Measurements from ENCODE around the gene MDK. TPM values are rescaled to one million over a fixed set of nuclear protein-coding genes. Genes with fewer than 3 reads are reported as not detected.
"Not testable (repeated sequence)": the region's sequence is repeated elsewhere in the genome, so short reads cannot be mapped to it uniquely, and the experiment has no call there.

The MDK gene
- total and polyA plus RNA-seq, 2 experiments from 2014 or later: 3,396 to 4,339 TPM

DNA sequence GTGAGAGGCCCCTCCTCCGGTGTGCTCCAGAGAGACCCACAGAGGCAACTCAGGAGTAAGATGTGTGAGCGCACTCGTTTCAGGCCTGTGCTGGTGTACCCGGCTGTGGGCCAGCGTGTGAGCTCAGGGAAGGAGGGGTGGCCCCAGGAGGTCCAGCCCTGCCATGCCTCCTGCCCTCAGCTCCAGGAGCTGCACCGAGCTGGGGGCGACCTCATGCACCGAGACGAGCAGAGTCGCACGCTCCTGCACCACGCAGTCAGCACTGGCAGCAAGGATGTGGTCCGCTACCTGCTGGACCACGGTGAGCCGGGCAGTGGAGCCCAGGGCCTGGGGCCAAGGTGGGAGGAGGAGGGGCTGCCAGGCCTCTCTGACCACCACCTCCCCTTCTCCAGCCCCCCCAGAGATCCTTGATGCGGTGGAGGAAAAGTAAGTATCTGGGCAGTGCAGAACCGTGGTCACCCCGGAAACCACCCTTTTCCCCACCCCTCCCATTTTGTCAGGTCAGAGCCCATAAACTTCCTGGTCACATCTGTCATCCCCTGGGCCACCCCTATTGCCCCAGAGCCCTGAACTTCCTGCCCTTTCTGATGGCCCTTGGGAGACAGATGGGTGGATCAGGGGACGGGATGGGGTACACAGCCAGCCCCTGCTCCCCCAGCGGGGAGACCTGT, 2.5 kb upstream of the MDK start:
- peaks cover 8% of the 10 kb centered on the region for H3K4me1 ChIP-seq (ENCODE audit: low read depth)
- no peaks in the 10 kb centered on the region for H3K27me3 ChIP-seq
- TF ChIP-seq CTCF (IDR thresholded peaks at IDR 0.05; ENCODE audit: low read depth, low read length): no peak
- H3K4me3 ChIP-seq: no peak overlapping the region
- DNase-seq (ENCODE audit: low read depth in 1 of 2, low spot score in 1 of 2): no peak
- H3K27ac ChIP-seq: peak overlapping the region; percentile 98
- H3K36me3 ChIP-seq: peaks cover 7% of the 10 kb centered on the region
- no peaks in the 10 kb centered on the region for H3K9me3 ChIP-seq (ENCODE audit: low read depth)

DNA sequence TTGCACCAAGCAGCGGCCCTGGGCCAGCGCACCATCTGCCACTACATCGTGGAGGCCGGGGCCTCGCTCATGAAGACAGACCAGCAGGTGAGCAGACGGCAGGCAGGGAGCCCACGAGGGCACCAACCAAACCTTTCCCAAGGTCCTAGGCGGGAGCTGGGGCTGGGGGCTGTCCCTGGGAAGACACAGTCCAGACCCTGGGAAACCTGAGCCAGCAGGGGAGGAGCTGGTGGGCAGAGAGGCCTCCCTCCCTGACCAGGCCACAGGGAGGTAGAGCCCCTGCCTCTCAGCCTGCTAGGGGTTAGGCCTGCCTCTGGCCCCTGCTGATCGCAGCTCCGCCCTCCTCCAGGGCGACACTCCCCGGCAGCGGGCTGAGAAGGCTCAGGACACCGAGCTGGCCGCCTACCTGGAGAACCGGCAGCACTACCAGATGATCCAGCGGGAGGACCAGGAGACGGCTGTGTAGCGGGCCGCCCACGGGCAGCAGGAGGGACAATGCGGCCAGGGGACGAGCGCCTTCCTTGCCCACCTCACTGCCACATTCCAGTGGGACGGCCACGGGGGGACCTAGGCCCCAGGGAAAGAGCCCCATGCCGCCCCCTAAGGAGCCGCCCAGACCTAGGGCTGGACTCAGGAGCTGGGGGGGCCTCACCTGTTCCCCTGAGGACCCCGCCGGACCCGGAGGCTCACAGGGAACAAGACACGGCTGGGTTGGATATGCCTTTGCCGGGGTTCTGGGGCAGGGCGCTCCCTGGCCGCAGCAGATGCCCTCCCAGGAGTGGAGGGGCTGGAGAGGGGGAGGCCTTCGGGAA, 1.8 kb upstream of the MDK start:
- DNase-seq (ENCODE audit: low read depth in 1 of 2, low spot score in 1 of 2): peak; percentile 5 to 97
- Histone ChIP-seq H3K27ac (peak overlapping the region; percentile 98), H3K4me3 (peak overlapping the region; percentile 63)
- not testable (repeated sequence) for H3K4me1 ChIP-seq (ENCODE audit: low read depth); H3K36me3 ChIP-seq; H3K27me3 ChIP-seq; H3K9me3 ChIP-seq (ENCODE audit: low read depth)

DNA sequence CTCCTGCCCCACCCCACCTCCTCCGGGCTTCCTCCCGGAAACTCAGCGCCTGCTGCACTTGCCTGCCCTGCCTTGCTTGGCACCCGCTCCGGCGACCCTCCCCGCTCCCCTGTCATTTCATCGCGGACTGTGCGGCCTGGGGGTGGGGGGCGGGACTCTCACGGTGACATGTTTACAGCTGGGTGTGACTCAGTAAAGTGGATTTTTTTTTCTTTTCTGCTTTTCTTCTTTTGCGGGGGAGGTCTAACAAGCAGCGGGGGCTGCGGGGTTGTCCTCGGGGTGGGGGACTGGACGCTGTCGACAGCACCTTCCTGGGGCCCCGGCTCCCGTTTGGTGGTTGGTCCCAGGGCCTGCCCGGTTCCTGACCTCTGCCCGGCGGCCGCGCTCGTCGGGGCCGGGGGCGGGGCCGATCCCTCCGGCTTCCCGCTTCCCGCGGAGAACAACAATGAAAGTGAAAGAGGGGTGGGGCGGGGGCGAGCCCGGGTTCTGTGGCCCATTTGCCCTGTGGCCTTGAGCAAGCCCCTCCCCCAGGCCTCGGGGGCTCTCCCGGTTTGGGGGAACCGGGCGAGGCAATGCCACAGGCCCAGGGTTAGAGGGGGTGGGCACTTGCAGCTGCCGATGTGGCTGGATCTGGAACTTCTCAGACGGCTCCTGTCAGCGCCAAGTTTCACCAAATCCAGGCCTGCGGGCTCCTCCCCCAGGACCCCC, 975 bp upstream of the MDK start:
- peak overlapping the region; percentile 98 for H3K27ac ChIP-seq
- TF ChIP-seq CTCF (IDR thresholded peaks at IDR 0.05; ENCODE audit: low read depth, low read length): no peak
- peaks cover 8% of the 10 kb centered on the region for H3K4me1 ChIP-seq (ENCODE audit: low read depth)
- H3K4me3 ChIP-seq: peak overlapping the region; percentile 63
- H3K27me3 ChIP-seq: no peaks in the 10 kb centered on the region
- peaks cover 7% of the 10 kb centered on the region for H3K36me3 ChIP-seq
- peak; percentile 71 to 93 for DNase-seq (ENCODE audit: low read depth in 1 of 2, low spot score in 1 of 2)
- H3K9me3 ChIP-seq (ENCODE audit: low read depth): no peaks in the 10 kb centered on the region

DNA sequence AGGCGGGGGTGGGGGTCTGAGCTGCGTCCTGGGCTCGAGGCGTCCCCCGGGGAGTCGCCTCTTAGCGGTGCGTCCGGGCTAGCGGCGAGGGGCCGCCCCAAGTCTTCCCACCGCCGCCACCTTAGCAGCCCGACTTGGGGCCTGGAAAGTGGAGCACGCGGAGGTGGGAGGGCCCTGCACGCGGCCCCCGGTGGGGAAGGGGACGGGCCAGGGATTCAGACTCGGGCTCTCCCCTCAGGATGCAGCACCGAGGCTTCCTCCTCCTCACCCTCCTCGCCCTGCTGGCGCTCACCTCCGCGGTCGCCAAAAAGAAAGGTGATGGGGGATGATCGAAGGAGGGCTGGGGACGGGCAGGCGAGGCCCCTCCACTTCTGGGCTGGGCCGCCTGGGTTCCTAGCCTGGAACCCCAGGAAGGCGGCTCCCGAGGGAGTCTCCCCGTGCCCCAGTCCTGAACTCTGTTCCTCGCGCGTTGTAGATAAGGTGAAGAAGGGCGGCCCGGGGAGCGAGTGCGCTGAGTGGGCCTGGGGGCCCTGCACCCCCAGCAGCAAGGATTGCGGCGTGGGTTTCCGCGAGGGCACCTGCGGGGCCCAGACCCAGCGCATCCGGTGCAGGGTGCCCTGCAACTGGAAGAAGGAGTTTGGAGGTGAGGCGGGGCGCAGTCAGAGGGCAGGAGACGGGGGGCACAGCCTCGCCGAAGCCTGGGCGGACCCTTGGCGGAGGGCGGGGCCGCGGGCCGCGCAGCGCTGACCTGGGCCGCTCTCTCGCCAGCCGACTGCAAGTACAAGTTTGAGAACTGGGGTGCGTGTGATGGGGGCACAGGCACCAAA, 563 bp downstream of the MDK start:
- Histone ChIP-seq H3K27ac (peak overlapping the region; percentile 98), H3K9me3 (ENCODE audit: low read depth) (no peaks in the 10 kb centered on the region), H3K36me3 (peaks cover 4% of the 10 kb centered on the region), H3K4me1 (ENCODE audit: low read depth) (peaks cover 8% of the 10 kb centered on the region), H3K4me3 (peak overlapping the region; percentile 63), H3K27me3 (no peaks in the 10 kb centered on the region)
- no peak for TF ChIP-seq CTCF (IDR thresholded peaks at IDR 0.05; ENCODE audit: low read depth, low read length)
- peak; percentile 44 to 57 for DNase-seq (ENCODE audit: low read depth in 1 of 2, low spot score in 1 of 2)

DNA sequence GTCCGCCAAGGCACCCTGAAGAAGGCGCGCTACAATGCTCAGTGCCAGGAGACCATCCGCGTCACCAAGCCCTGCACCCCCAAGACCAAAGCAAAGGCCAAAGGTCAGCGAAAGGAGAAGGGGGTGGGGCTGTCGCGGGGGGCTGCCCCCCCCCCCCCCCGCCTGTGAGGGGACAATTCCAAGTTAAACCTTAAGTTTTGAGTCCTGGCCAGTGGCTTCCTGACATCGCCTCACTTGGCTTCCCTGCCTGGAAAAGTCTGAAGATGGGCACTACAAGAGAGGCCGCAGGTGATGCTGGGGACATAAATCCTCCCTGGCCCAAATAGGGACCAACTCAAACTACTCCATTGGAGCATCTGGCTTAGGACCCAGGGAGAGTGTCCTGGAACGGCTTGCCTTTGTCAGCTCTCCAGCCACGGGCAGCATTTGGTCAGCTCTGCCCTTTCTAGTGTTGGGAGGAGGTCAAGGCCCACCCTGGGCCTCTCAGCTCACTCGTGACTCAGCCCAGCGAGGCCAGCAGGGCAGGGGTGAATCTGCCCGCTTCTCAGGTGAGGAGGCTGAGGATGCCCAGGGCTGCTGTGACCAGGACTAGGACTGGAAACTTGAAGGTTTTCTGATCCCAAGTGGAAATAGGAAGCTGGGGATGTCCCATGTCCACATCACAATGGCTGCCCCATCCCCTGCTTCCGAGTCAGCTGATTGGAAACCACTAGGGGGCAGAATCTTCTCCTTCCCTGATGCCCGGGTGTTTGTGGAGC, 1.4 kb downstream of the MDK start:
- no peaks in the 10 kb centered on the region for H3K9me3 ChIP-seq (ENCODE audit: low read depth)
- peak; percentile 69 to 70 for DNase-seq (ENCODE audit: low read depth in 1 of 2, low spot score in 1 of 2)

More for the DNA sequence above, 1.4 kb downstream of the MDK start:
- Histone ChIP-seq H3K4me3 (peak overlapping the region; percentile 63), H3K27me3 (no peaks in the 10 kb centered on the region), H3K27ac (peak overlapping the region; percentile 98), H3K4me1 (ENCODE audit: low read depth) (peaks cover 13% of the 10 kb centered on the region), H3K36me3 (peaks cover 4% of the 10 kb centered on the region)
- peak; percentile 69 for TF ChIP-seq CTCF (IDR thresholded peaks at IDR 0.05; ENCODE audit: low read depth, low read length)
